KBM-7 (cell line): Measurements from ENCODE around the gene CAND2.

Experiments
- DNase-seq: peaks from one replicate; pipeline ENCODE4 v3.0.0-alpha.2; 2015
- in situ Hi-C: fragments of 300-500 bp; cut with MboI; formaldehyde crosslinking; loops from 2 replicates; pipeline ENCODE4 v1.14.3; 2020; ENCODE audit warnings: low sequenced_read_pairs, low pct_unique_long_range_greater_than_20kb, mixed read lengths

Gene CAND2

DNA sequence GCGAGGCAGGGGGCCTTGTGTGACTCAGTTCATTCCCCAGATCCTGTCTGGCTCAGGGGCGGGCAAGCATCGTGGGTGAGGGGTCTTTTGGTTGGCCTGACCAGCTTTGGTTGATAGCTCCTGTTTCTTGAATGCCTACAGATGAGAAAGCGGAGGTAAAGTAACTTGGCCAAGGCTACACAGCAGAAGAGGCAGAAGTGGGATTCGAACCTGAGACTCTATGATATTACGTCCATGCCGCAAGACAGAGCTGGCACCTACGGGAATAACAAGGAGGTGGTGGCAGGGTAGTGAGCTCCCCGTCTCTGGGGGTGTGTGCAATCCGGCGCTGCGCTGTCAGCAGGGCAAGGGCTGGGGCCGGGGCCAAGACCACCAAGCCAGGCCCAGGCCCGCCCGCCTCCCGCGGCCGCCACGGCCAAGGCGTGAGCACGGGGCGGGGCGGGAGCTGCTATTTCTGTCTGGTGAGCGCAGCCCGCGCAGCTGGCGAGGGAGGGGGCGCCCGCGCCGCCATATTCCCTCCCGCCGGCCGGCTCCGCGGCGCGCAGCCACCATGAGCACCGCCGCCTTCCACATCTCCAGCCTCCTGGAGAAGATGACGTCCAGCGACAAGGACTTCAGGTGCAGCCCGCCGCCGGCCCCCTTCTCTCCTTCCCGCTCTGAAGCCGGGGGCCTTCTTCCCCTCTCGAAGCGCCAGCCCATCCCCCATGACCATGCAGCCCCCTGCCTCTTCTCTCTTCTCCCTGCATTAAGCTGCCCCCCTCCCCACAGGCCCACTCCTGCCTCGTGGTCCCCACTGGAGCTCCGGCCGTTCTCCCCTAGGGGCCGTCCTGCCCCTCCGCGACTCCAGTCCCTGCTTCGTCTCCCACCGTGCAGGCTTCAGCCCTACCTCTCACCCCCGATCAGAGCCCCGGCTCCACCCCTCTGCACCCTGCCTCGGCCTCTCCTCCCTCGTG is at the start of gene CAND2:
Gene CAND2 (plus strand): TSS at position 510 of the 953 bp plus-strand sequence. CDS start 41 bp downstream, at position 551.
- no peak for DNase-seq
- in situ Hi-C loops, result no loop called here

DNA sequence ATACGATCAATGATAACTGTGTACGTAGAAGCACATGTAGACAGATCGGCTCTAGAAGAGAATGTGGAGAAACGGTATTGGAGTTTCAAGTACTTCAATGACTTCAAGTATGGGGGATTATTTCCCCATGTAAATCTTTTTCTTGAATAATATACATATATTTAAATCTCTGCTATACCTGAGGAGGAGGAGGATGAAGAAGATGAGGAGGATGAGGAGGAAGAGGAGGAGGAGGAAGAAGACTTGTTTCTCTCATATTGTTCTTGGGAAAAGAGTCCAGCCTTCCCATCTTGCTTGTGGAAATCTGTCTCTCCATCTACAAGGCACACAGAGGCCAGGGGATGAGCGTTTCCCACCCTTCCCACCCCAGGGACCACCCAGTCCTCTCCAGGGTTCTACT is 48.0 kb upstream of the CAND2 start:
- in situ Hi-C loops, result no loop called here
- no peak for DNase-seq

GRCh38 chr3:12750223-12750622 is 46.3 kb upstream of the CAND2 start:
- in situ Hi-C loops, result no loop called here
- no peak for DNase-seq

DNA sequence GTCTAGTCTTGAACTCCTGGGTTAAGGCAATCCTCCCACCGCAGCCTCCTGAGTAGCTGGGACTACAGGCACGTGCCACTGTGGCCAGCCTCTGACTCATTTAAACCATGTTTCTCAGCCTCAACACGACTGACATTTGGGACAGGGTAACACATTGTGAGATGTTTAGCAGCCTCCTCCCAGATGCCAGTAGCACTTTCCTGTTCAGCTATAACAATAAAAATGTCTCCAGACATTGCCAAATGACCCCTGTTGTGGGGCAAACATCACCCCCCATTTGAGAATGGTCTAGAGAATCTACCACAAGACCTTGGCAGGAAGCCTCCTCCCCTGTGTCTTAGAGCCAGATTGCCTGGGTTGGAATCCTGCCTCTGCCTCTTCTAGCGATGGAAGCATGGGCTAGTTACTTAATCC is 45.8 kb upstream of the CAND2 start:
- DNase-seq, result no peak
- in situ Hi-C loops, result no loop called here

GRCh38 chr3:12751571-12751970 is 44.9 kb upstream of the CAND2 start:
- no peak for DNase-seq
- in situ Hi-C loops, result no loop called here

DNA sequence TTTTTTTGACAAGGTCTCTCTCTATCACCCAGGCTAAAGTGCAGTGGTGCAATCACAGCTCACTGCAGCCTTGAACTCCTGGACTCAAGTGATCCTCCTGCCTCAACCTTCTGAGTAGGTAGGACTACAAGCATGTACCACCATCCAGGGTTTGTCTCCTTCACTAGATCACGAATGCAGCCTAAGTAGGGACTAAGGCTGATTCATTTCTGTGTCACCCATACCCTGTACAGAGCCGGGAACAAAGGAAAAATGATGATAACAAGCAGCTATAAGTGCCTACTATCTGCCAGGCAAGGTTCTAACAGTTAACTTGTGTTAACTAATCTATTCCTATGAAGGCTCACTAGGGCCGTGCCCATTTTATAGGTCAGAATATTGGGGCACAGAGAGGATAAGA is 44.4 kb upstream of the CAND2 start:
- in situ Hi-C loops, result no loop called here

DNA sequence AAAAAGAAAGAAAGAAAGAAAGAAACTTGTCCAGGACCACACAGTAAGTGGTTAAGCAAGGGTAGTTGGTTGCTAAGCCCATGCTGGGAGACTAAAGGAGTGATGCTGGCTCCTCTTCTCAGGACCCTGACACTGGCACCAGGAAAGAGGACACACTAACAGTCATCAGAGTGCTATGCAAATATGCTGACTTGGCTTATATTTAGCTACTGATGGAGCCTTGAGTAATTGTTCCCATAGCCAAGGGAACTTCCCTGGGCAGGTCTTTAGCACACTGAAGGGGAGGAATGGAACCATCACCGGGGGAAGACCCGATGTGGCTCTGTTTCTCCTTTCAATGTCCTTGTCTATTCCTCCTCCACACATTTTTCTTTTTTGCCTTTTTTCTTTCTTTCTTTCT is 43.7 kb upstream of the CAND2 start:
- DNase-seq, result no peak
- in situ Hi-C loops, result no loop called here

More for the DNA sequence above, 44.4 kb upstream of the CAND2 start:
- no peak for DNase-seq

DNA sequence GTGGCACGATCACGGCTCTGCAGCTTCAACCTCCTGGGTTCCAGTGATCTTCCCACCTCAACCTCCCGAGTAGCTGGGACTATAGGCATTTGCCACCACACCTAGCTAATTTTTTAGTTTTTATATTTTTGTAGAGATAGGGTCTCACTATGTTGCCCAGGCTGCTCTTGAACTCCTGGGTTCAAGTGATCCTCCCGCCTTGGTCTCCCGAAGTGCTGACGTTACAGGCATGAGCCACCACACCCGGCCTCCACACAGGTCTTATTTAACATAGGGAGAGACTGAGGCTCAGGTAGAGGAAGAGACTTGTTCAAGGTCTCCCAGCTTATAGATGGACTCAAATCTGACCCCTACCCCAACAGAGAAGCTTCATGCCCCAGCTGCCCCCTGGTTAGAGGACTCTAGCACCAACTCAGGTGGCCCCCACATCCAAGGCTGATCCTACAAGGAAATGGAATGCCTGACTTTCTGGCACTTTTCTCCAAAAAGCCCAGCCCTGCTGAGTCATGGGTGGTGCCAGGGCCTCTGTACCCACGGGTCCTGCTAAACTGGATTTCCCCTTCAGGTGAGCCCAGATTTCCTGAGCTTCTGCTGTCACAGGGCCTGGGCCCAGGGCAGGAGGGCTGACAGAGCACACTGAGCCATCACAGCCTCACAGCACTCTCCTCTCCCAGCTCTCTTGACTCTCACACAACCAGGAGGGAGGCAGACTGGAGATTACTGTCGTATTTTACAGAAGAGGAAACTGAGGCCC is 43.0 kb upstream of the CAND2 start:
- in situ Hi-C loops, result no loop called here
- DNase-seq, result no peak

- no peak for DNase-seq
- in situ Hi-C loops, result no loop called here
Measured at GRCh38 chr3:12754313-12754712, 42.2 kb upstream of the CAND2 start.

DNA sequence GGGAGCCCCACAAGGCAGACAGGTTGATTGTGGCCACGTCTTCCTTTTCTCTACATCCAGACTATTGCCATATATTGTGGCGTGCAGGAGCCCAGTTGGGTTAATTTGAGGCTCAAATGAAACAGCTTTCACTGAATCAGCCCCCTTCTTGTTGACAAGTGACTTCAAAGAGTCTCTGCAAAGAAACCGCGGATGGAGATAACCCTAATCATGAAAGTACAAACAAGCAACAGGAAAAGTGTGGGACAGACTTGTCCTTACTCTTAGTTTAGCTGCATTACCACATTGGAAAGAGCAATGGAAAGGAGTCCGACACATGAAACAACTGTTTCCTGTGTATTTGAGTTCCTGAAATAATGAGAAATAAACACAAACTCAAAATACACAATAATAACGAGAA is 40.7 kb upstream of the CAND2 start:
- no peak for DNase-seq

GRCh38 chr3:12756175-12756574 is 40.3 kb upstream of the CAND2 start:
- no peak for DNase-seq
- in situ Hi-C loops, result no loop called here

More for the DNA sequence above, 40.7 kb upstream of the CAND2 start:
- in situ Hi-C loops, result no loop called here

DNA sequence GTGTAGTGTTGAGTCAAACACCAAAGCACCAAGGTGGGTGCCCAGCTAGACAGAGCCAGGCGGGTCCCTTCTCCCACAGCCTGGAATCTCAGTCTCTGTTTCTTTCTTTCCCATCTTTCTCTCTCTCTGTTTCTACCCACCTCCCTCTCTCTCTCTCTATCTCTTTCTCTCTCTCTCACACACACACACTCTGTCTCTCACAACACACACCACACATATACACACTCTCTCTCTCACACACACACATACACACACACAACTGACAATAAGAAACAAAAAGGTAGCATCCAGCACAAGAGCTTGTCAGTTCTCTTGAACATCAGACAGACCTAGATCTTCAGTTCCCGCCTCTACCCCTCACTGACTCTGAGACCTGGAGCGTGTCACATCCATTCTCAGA is 39.8 kb upstream of the CAND2 start:
- in situ Hi-C loops, result no loop called here
- no peak for DNase-seq

- in situ Hi-C loops, result no loop called here
- DNase-seq, result no peak
Measured at GRCh38 chr3:12758025-12758781, 38.3 kb upstream of the CAND2 start.

- in situ Hi-C loops, result no loop called here
- DNase-seq, result no peak
Measured at GRCh38 chr3:12759097-12759679, 37.3 kb upstream of the CAND2 start, which contains the start of gene TMEM40. TMEM40 (minus strand) TSS chr3:12759259; CDS start chr3:12749832, 9,427 bp downstream.

- in situ Hi-C loops, result no loop called here
Measured at GRCh38 chr3:12759693-12760565, 36.6 kb upstream of the CAND2 start.

GRCh38 chr3:12764171-12764776 is 32.2 kb upstream of the CAND2 start:
- DNase-seq, result no peak
- in situ Hi-C loops, result no loop called here

More at GRCh38 chr3:12759693-12760565, 36.6 kb upstream of the CAND2 start:
- no peak for DNase-seq

- in situ Hi-C loops, result no loop called here
- DNase-seq, result no peak
Measured at GRCh38 chr3:12766541-12766940, 29.9 kb upstream of the CAND2 start.
